ENCODE measurements around the gene YIPF1.
A peak's percentile ranks its signal among the peaks of the same experiment; 100 is the strongest.

Gene YIPF1

DNA sequence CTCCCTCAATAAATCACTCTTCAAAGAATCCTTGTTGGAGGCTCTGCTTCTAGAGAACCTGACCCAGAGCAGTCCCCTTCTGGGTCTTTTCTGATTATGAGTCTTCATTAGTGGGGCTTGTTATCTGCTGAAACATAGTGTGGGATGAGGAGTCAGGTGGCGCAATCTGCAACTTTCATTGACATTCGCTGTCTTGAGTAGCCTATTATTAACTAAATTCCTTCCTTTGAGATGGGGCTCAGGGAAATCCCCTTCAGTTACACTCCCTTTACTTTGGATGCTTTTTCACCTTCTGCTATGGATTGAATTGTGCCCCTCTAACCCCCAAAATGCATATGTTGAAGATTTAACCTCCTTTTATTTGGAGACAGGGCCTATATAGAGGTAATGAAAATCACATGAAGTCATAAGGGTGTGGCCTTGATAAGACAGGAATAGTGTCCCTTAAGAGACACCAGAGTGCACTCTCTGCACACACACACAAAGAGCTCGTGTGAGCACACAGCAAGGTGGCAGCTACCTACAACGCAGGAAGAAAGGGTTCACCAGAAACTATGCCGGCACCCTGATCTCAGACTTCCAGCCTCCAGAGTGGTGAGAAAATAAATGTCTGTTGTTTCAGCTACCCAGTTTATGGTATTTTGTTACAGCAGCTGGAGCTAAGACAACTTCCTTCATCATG lies 23.9 kb upstream of the YIPF1 start:
- no peak overlapping the region for H3K4me3 ChIP-seq (ENCODE audit: low read depth, low read length)
- H3K36me3 ChIP-seq (ENCODE audit: insufficient read depth, low read length), result peaks cover 9% of the 10 kb centered on the region; the same call in 1 of the 2 replicates
- no peaks in the 10 kb centered on the region for H3K79me2 ChIP-seq (ENCODE audit: control insufficient read depth, insufficient read depth, low read length, unreplicated experiment)
- no peak overlapping the region for H2AFZ ChIP-seq (ENCODE audit: low read length, unreplicated experiment)
- no peak overlapping the region for H3K27ac ChIP-seq (ENCODE audit: low read depth, low read length)
- H3K27me3 ChIP-seq (ENCODE audit: insufficient read depth, low read length), result no peaks in the 10 kb centered on the region
- H3K4me1 ChIP-seq (ENCODE audit: control insufficient read depth, insufficient read depth, low read length, unreplicated experiment), result no peaks in the 10 kb centered on the region

DNA sequence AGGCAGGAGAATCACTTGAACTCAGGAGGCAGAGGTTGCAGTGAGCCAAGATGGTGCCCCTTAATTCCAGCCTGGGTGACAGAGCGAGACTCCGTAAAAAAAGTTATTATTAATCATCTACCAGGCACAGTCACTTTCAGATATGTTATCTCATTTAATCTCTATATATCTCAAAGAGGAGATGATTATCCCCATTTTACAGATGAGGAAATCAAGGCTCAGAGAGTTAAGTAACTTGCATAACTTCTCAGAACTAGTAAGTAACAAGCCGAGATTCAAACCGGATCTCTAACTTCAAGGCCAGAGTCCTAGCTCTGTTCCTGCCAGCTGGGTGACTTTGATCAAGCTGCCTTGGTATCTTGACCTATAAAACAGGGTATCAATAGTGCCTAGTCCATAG lies 21.8 kb upstream of the YIPF1 start:
- H3K4me3 ChIP-seq (ENCODE audit: low read depth, low read length), result no peak overlapping the region
- 0 out of 2 replicates have a peak, but pooled peaks cover 5% of the 10 kb centered on the region for H3K36me3 ChIP-seq (ENCODE audit: insufficient read depth, low read length)
- no peak overlapping the region for H3K27ac ChIP-seq (ENCODE audit: low read depth, low read length)
- no peak overlapping the region for H2AFZ ChIP-seq (ENCODE audit: low read length, unreplicated experiment)
- H3K4me1 ChIP-seq (ENCODE audit: control insufficient read depth, insufficient read depth, low read length, unreplicated experiment), result no peaks in the 10 kb centered on the region
- no peaks in the 10 kb centered on the region for H3K27me3 ChIP-seq (ENCODE audit: insufficient read depth, low read length)
- H3K79me2 ChIP-seq (ENCODE audit: control insufficient read depth, insufficient read depth, low read length, unreplicated experiment), result no peaks in the 10 kb centered on the region

DNA sequence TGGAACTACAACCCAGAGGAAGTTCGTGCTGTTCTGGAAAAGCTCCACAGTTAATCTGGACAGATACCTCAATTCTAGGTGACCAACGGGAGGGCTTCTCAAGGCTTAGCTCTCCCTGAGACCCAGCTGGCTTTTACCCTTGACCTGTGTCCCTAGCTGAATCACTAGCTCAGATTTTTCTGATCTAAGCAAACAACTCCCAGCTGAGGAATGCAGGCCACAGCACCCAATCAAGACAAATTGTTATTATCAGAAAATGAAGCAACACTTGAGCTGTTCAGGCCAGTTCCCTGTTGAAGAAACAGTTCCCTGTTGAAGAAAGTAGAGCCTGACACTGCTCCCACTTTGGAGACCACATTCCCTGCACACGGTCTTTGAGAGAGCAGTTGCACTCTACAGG lies 20.3 kb upstream of the YIPF1 start:
- Histone ChIP-seq H3K27ac (ENCODE audit: low read depth, low read length) (no peak overlapping the region), H3K4me1 (ENCODE audit: control insufficient read depth, insufficient read depth, low read length, unreplicated experiment) (no peaks in the 10 kb centered on the region), H3K79me2 (ENCODE audit: control insufficient read depth, insufficient read depth, low read length, unreplicated experiment) (no peaks in the 10 kb centered on the region), H3K36me3 (ENCODE audit: insufficient read depth, low read length) (0 out of 2 replicates have a peak, but pooled peaks cover 5% of the 10 kb centered on the region), H3K27me3 (ENCODE audit: insufficient read depth, low read length) (no peaks in the 10 kb centered on the region), H2AFZ (ENCODE audit: low read length, unreplicated experiment) (no peak overlapping the region), H3K4me3 (ENCODE audit: low read depth, low read length) (no peak overlapping the region)

DNA sequence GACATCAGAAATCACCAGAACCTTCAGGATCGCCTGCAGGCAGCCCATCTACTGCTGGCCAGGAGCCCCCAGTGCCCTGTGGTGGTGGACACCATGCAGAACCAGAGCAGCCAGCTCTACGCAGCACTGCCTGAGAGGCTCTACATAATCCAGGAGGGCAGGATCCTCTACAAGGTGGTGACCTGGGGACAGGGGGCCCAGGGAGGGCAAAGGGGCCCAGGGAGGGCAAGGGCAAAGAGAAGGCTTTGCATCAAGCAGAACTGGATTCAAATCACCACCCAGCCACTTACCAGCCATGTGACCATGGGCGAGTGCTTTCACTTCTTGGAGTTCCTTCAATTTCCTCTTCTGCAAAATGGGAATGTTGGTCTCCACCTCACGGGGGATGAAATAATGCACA lies 16.5 kb upstream of the YIPF1 start:
- Histone ChIP-seq H3K36me3 (ENCODE audit: insufficient read depth, low read length) (no peaks in the 10 kb centered on the region), H3K4me3 (ENCODE audit: low read depth, low read length) (no peak overlapping the region), H3K79me2 (ENCODE audit: control insufficient read depth, insufficient read depth, low read length, unreplicated experiment) (no peaks in the 10 kb centered on the region), H3K4me1 (ENCODE audit: control insufficient read depth, insufficient read depth, low read length, unreplicated experiment) (no peaks in the 10 kb centered on the region), H3K27me3 (ENCODE audit: insufficient read depth, low read length) (no peaks in the 10 kb centered on the region), H2AFZ (ENCODE audit: low read length, unreplicated experiment) (no peak overlapping the region), H3K27ac (ENCODE audit: low read depth, low read length) (no peak overlapping the region)

DNA sequence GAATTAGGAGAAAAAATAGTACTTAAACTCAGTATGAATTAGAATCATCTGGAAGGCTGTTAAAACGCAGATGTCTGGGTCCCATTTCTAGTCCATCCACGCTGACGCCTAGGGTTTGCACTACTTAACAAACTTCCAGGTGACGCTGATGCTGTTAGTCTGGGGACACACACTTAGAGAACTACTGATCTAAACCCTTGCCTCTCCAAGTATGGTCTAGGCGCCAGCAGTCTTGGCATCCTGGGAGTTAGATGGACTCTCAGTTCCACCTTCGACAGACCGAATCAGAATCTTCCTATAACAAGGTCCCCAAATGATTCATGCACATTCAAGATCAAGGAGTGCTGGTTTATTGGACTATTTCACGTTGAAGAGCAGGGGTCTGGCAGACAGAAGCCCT lies 15.9 kb upstream of the YIPF1 start:
- no peaks in the 10 kb centered on the region for H3K36me3 ChIP-seq (ENCODE audit: insufficient read depth, low read length)
- no peak overlapping the region for H2AFZ ChIP-seq (ENCODE audit: low read length, unreplicated experiment)
- no peaks in the 10 kb centered on the region for H3K27me3 ChIP-seq (ENCODE audit: insufficient read depth, low read length)
- no peak overlapping the region for H3K4me3 ChIP-seq (ENCODE audit: low read depth, low read length)
- no peak overlapping the region for H3K27ac ChIP-seq (ENCODE audit: low read depth, low read length)
- H3K79me2 ChIP-seq (ENCODE audit: control insufficient read depth, insufficient read depth, low read length, unreplicated experiment), result no peaks in the 10 kb centered on the region
- H3K4me1 ChIP-seq (ENCODE audit: control insufficient read depth, insufficient read depth, low read length, unreplicated experiment), result no peaks in the 10 kb centered on the region

DNA sequence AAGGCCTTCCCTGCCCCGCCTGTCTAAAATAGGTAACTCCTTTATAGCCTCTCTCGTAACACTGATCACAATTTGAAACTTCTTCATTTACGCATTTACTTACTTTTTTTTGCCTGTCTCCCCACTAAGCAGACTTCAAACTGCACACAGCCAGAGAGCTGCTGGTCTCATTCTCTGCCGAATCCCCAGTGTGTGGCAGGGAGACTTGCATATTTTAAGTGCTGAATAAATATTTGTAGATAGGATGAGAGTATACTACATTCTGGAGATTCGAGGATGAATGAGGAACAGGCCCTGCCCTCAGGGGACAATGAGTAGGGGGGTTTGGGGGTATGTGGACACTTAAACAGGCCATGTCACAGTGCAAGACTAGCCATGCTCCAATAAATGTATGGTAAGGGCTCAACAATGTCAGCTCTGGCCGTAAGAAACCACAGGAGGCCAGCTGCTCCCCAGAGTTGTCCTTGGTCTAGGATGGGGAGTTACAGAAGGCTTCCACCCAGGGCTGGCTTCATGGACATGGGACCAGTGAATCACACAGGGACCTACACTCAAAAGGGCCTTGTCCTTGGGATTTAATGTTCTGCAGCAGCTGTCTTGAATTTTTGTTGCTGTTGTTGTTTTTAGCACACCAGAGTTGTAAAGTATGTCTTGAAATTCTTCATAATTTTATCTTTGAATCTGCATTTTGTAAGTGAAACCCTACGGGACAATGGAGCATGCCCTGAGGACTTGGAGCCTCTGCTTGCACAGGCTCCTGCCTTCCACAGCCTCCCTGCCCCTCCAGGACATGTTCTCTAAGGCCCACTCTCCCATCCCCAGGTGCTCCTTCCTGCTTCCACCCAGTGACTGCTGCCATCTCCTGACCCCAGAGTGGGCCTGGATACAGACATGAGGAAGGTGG lies 12.9 kb upstream of the YIPF1 start:
- H3K27me3 ChIP-seq (ENCODE audit: insufficient read depth, low read length), result no peaks in the 10 kb centered on the region
- peaks cover 13% of the 10 kb centered on the region for H3K4me1 ChIP-seq (ENCODE audit: control insufficient read depth, insufficient read depth, low read length, unreplicated experiment)
- no peaks in the 10 kb centered on the region for H3K79me2 ChIP-seq (ENCODE audit: control insufficient read depth, insufficient read depth, low read length, unreplicated experiment)
- no peak overlapping the region for H3K27ac ChIP-seq (ENCODE audit: low read depth, low read length)
- no peak overlapping the region for H3K4me3 ChIP-seq (ENCODE audit: low read depth, low read length)
- no peaks in the 10 kb centered on the region for H3K36me3 ChIP-seq (ENCODE audit: insufficient read depth, low read length)
- H2AFZ ChIP-seq (ENCODE audit: low read length, unreplicated experiment), result no peak overlapping the region

DNA sequence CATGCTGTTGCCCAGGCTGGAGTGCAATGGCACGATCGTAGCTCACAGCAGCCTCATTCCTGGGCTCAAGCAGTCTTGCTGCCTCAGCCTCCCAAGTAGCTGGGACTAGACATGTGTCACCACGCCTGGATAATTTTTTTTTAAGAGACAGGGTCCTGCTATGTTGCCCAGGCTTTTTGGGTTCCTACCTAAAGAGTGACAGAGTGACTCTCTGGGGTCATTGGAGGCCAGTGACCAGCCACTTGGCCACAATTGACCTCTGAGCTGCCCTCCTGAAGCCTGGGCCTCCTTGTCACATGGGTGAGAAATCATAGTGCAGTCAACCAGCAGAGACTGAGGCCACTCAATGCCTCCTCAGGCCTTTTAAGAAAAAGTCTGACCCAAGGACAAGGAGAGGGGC lies 10.1 kb upstream of the YIPF1 start:
- Histone ChIP-seq H3K4me1 (ENCODE audit: control insufficient read depth, insufficient read depth, low read length, unreplicated experiment) (peaks cover 20% of the 10 kb centered on the region), H3K36me3 (ENCODE audit: insufficient read depth, low read length) (no peaks in the 10 kb centered on the region), H3K79me2 (ENCODE audit: control insufficient read depth, insufficient read depth, low read length, unreplicated experiment) (no peaks in the 10 kb centered on the region), H3K27ac (ENCODE audit: low read depth, low read length) (no peak overlapping the region), H3K4me3 (ENCODE audit: low read depth, low read length) (no peak overlapping the region), H3K27me3 (ENCODE audit: insufficient read depth, low read length) (no peaks in the 10 kb centered on the region), H2AFZ (ENCODE audit: low read length, unreplicated experiment) (no peak overlapping the region)

DNA sequence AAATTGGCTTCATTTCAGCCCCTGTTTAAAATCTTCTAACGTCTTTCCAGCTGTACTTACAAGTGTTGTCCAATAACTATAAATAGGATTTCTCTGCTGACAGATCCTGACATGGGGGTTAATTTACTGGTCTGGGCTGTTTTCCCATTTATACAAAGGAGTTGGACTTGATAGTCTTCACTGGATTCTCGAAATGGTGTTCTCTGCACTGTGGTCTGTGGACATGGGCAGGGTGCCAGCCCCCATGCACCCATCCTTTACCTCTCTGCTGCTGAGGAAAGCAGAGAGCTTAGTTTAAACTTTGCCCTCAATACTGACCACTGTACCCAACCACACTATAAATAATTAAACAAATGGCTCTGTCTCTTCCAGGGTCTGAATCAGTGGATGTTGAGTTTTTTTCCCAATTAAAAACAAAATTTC lies 9.6 kb upstream of the YIPF1 start:
- H3K79me2 ChIP-seq (ENCODE audit: control insufficient read depth, insufficient read depth, low read length, unreplicated experiment), result no peaks in the 10 kb centered on the region
- H2AFZ ChIP-seq (ENCODE audit: low read length, unreplicated experiment), result no peak overlapping the region
- H3K27ac ChIP-seq (ENCODE audit: low read depth, low read length), result no peak overlapping the region
- H3K36me3 ChIP-seq (ENCODE audit: insufficient read depth, low read length), result no peaks in the 10 kb centered on the region
- no peaks in the 10 kb centered on the region for H3K27me3 ChIP-seq (ENCODE audit: insufficient read depth, low read length)
- peaks cover 20% of the 10 kb centered on the region for H3K4me1 ChIP-seq (ENCODE audit: control insufficient read depth, insufficient read depth, low read length, unreplicated experiment)
- H3K4me3 ChIP-seq (ENCODE audit: low read depth, low read length), result no peak overlapping the region

DNA sequence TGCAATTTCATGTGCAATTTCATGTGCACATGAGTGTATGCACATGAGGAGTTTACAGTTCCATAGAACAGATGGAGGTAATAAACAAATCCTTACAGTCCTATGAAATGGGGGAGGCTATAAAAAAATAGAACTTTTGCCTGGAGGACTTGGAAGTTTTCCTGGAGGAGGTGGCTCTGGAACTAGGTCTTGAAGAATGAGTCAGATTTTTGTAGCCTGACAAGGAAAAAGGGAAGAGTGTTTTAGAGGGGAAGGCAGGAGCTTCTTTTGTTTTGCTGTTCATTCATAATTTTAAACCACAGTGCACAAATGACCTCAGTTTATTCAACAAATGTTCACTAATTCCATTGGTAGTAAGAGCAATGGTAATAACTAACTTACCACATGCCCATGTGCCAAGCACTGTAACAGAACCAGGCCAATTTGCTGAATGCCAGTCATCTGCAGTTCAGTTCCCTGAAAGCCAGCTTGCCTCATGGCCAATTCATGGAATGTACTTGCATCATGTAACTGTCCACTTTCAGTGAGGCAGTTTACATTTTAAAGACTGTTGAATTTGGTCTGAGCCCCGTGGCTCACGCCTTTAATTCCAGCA lies 7.1 kb upstream of the YIPF1 start:
- Histone ChIP-seq H3K4me1 (ENCODE audit: control insufficient read depth, insufficient read depth, low read length, unreplicated experiment) (peaks cover 20% of the 10 kb centered on the region), H2AFZ (ENCODE audit: low read length, unreplicated experiment) (no peak overlapping the region), H3K36me3 (ENCODE audit: insufficient read depth, low read length) (no peaks in the 10 kb centered on the region), H3K27me3 (ENCODE audit: insufficient read depth, low read length) (no peaks in the 10 kb centered on the region), H3K79me2 (ENCODE audit: control insufficient read depth, insufficient read depth, low read length, unreplicated experiment) (no peaks in the 10 kb centered on the region), H3K27ac (ENCODE audit: low read depth, low read length) (peak overlapping the region; percentile 36), H3K4me3 (ENCODE audit: low read depth, low read length) (no peak overlapping the region)

DNA sequence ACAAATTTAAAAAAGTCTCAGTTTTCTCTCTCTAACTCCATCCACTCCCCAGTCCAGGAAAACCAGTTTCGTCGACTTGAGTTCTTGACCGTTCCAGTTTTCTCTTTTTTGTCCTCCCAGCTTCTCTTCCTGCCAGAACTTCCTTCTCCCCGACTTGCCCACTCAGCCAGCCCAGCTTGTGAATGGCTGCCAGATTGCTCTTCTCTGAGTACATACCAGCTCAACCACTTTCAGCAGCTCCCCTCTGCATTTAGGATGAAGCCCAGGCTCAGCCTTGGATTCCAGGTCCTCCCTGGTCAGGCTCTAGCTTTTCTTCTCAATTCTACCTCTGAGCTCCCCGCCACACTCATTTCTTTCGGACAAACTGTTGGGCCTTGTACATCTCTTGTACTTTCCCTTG lies 5.8 kb upstream of the YIPF1 start:
- Histone ChIP-seq H3K27me3 (ENCODE audit: insufficient read depth, low read length) (no peaks in the 10 kb centered on the region), H3K36me3 (ENCODE audit: insufficient read depth, low read length) (no peaks in the 10 kb centered on the region), H3K4me3 (ENCODE audit: low read depth, low read length) (no peak overlapping the region), H3K4me1 (ENCODE audit: control insufficient read depth, insufficient read depth, low read length, unreplicated experiment) (peaks cover 27% of the 10 kb centered on the region), H3K79me2 (ENCODE audit: control insufficient read depth, insufficient read depth, low read length, unreplicated experiment) (no peaks in the 10 kb centered on the region), H2AFZ (ENCODE audit: low read length, unreplicated experiment) (no peak overlapping the region), H3K27ac (ENCODE audit: low read depth, low read length) (no peak overlapping the region)

Measured in ACC112 (cell line).